KBM-7 (cell line): Measurements from ENCODE around the gene BPIFB2.

ENCODE experiments used
- DNase-seq: peaks from one replicate; pipeline ENCODE4 v3.0.0-alpha.2; 2015
- in situ Hi-C: fragments of 300-500 bp; cut with MboI; formaldehyde crosslinking; loops from 2 replicates; pipeline ENCODE4 v1.14.3; 2020; ENCODE audit warnings: low sequenced_read_pairs, low pct_unique_long_range_greater_than_20kb, mixed read lengths

BPIFB2 gene

GRCh38 chr20:33002087-33002808 is 5.3 kb upstream of the BPIFB2 start:
- in situ Hi-C loops, result no loop called here
- DNase-seq, result no peak

GRCh38 chr20:33004141-33004751 is 3.3 kb upstream of the BPIFB2 start, which contains the start of gene SUN5:
TSS of gene SUN5 (minus strand) at chr20:33004433. CDS start at chr20:33004340, 93 bp downstream.
- in situ Hi-C loops, result no loop called here
- no peak for DNase-seq

DNA sequence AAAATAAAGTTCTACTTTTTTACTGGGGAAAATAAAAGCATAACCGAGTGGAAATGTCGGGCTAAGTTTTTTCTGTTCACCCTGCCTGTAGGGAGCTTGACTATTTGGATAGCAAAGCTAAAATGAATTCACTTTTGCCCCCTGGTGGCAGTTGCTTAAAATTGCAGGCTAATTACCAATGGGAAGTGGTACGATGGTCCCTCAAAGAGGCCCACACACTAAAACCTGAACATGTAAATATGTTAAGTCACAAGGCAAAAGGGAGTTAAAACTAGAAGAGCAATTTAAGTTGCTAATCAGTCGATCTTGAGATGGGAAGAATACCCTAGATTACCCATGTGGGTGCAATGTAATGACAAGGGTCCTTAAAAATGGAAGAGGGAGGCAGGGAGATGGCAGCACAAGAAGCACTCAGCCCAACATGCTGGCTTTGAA is 2.4 kb upstream of the BPIFB2 start:
- peak; percentile 72 for DNase-seq
- in situ Hi-C loops, result no loop called here

- in situ Hi-C loops, result no loop called here
- no peak for DNase-seq
Observed at GRCh38 chr20:33005908-33006775, 1.4 kb upstream of the BPIFB2 start.

GRCh38 chr20:33006776-33007375 is 628 bp upstream of the BPIFB2 start:
- in situ Hi-C loops, result no loop called here
- no peak for DNase-seq

- in situ Hi-C loops, result no loop called here
- DNase-seq, result no peak
Observed at GRCh38 chr20:33008336-33009213, 1.1 kb downstream of the BPIFB2 start.

- in situ Hi-C loops, result no loop called here
- DNase-seq, result no peak
Observed at GRCh38 chr20:33009214-33010132, 2.0 kb downstream of the BPIFB2 start.

DNA sequence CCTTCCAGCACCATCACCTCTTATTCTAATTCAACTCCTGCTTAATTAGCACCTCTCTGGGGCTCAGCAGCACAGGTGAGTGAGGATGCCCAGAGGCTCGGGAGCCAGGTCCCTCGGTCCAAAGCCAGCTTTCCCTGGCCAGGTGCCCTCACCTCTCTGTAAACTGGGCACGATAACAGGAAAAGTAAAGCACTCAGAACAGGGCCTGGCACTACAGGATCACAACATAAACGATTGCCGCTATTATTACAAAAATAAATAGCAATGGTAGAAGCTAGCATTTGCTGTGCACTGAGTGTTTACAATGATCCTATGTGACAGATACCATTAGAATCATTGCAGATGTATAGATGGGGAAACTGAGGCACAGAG is 2.6 kb downstream of the BPIFB2 start:
- DNase-seq, result no peak
- in situ Hi-C loops, result no loop called here

GRCh38 chr20:33010674-33011449 is 3.4 kb downstream of the BPIFB2 start:
- no peak for DNase-seq
- in situ Hi-C loops, result no loop called here

DNA sequence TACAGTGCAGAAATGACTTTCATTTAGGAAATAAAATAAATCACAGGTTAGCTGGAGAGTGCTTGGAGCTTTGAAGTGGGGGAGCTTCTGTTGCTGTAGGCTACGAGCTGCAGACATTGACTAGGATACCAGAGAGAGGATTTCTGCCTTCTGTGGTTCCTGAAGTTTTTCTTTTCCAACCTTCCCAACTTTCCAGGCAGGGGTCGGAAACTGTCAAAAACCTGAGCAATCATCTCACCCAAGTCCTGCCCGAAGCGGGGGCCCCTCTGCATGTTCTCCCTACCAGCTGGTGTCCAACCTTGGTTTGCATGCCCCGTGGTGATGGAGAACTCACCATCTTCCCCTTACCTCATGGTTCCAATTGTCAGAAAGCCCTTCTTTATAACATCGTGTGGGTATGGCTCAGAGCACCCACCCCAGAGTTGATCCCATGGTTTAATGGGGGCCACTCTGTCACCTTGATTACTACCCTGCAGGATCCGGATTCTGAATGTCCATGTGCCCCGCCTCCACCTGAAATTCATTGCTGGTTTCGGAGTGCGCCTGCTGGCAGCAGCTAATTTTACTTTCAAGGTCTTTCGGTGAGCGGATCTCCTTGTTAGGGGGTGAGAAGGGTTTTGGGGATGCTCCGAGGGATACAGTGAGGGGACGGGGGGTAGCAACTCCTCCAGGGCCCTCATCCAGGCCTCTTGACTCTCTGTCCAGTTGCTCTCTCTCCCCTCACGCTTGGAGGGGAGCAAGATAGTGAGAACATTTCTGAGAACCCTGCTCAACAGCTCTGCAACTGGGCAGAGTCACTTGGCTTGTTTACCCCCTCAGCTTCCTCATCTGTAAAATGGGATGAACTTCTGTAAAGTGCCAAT is 5.1 kb downstream of the BPIFB2 start:
- in situ Hi-C loops, result no loop called here

GRCh38 chr20:33013701-33014326 is 6.3 kb downstream of the BPIFB2 start:
- in situ Hi-C loops, result no loop called here
- no peak for DNase-seq

More for the DNA sequence above, 5.1 kb downstream of the BPIFB2 start:
- DNase-seq, result no peak

- in situ Hi-C loops, result no loop called here
- no peak for DNase-seq
Observed at GRCh38 chr20:33014336-33015113, 7.0 kb downstream of the BPIFB2 start.

DNA sequence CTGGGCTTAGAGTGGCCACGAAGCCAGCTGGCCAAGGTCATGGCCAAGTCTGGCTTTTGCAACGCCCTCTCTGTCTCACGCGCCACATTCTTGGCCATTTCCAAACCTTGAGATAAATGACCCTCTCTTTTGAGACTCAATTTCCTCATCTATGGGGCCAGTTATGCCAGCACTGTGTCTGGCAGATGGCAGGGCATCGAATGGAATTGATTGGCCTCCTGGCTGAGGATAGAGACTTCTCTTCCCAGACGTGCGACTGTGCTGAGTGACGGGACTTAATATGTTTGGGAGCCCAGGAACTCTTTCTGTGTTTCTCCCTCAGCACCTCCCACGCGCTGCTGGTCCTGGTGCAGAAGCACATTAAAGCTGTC is 7.6 kb downstream of the BPIFB2 start:
- DNase-seq, result no peak
- in situ Hi-C loops, result no loop called here

DNA sequence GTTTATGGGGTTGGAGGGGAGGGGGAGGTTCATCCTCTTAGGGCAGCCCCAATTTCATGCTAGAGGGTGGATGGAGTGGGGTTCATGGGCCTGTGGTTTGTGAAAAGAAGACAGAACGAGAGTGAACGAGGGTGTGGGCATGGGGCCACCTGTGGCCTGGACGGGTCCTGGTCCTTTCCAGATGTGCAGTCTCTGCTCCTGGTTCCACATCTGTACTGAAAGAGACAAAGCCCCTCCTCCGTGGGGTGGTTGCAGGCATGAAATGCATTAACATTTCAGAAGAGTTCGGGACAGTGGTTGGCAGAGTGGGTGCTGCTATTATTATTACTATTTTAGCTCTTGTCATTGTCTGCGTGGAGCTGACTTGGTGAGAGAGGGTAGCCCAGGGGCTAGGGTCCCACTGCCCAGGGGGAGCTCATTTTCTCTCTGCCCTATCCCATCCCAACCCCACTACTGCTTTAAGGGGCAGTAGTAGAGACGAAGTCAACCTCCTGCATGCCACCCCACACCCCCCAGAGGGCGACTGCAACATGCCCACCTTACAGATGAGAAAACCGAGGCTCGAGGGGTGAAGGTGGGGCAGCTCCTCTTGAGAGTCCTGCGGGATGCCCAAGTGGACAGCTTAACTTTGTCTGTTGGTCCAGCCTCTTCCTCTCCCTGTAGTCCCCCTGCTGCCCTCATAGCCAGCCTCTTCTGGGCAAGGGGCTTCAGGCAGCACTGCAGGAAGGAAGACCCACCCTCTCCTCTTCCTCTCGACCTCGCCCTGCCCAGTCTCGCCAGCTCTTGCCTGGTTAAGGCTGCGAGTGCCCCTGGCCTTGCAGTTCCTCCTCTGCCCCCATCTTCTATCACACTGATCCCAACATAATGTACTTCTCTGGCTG is 8.4 kb downstream of the BPIFB2 start:
- no peak for DNase-seq
- in situ Hi-C loops, result no loop called here
